HepG2 (cell line): ENCODE results near the gene FGD4. TPM values are rescaled to one million over a fixed set of nuclear protein-coding genes. Genes with fewer than 3 reads are reported as not detected.

Experiments
- ATAC-seq: fragments of 200-7000 bp; cut with Tn5 transposase; 3 replicates; pipeline ENCODE4 v1.9.1; 2020; ENCODE audit warnings: mild to moderate bottlenecking, moderate library complexity
- BruUV-seq: library from RNA; stranded (reverse); fragments of 400-500 nt; replicated peaks from 2 replicates; lab custom pipeline; 2021; lab: Mats Ljungman, UMichigan
- CTCF ChIA-PET: fragments of 300-600 bp; formaldehyde crosslinking; extraction: SDS; loops from one replicate; lab custom pipeline; 2021; ENCODE audit warnings: low total read pairs, inconsistent platforms, low intra/inter-chr PET ratio; lab: Yijun Ruan, JAX
- POLR2A ChIA-PET: fragments of 350-600 bp; sonication (Branson Sonifier 250); formaldehyde crosslinking; loops from one replicate; lab custom pipeline; 2020; ENCODE audit warnings: antibody characterized with exemption, inconsistent platforms; lab: Yijun Ruan, JAX
- DNase-seq: peaks from one replicate; pipeline ENCODE4 v3.0.0-alpha.2; 2015; ENCODE audit warnings: low spot score
- FAIRE-seq: peaks from 3 replicates; lab custom pipeline; 2011; peaks lifted over from hg19 to GRCh38; lab: Jason Lieb, UNC
- H2AFZ ChIP-seq: one replicate; pipeline ENCODE4 v1.6.1; 2011; ENCODE audit warnings: low read length, inconsistent platforms
- H3K27ac ChIP-seq: fragments of 300-600 bp; 3 replicates; pipeline ENCODE4 v1.8.0; 2011; ENCODE audit warnings: mixed run types, mild to moderate bottlenecking, mixed read lengths, low read length, inconsistent platforms; ENCODE audit not compliant: insufficient read depth; ENCODE audit errors: extremely low read length
- H3K27me3 ChIP-seq, 2 experiments: fragments of 200-600 bp in 1 of 2; 2 replicates in 1 of 2; 3 replicates in 1 of 2; pipeline versions ENCODE4 v1.6.0 to v1.8.0; 2011; ENCODE audit warnings: low read length in 2 of 2, mild to moderate bottlenecking in 2 of 2, moderate library complexity in 2 of 2, inconsistent platforms in 1 of 2; ENCODE audit not compliant: insufficient read depth in 2 of 2, control insufficient read depth in 1 of 2
- H3K36me3 ChIP-seq, 2 experiments: fragments of 200-600 bp in 1 of 2; replicated peaks in 1 of 2; 2 replicates in 1 of 2; 3 replicates in 1 of 2; pipeline versions ENCODE4 v1.5.1 to v1.8.0; 2011; ENCODE audit warnings: low read length in 2 of 2, inconsistent platforms in 1 of 2; ENCODE audit not compliant: insufficient read depth in 2 of 2, control insufficient read depth in 1 of 2
- H3K4me1 ChIP-seq: 2 replicates; pipeline ENCODE4 v1.5.1; 2012; ENCODE audit warnings: low read length, inconsistent platforms; ENCODE audit not compliant: insufficient read depth
- H3K4me2 ChIP-seq: 2 replicates; pipeline ENCODE4 v1.6.0; 2011; ENCODE audit warnings: low read depth, low read length, inconsistent platforms
- H3K4me3 ChIP-seq, 3 experiments: fragments of 200-600 bp in 1 of 3; sonication (generic), shearing (Covaris generic) in 1 of 3; replicated peaks in 1 of 3; 2 replicates each; pipeline ENCODE4 v1.5.1; 2011 to 2016; ENCODE audit warnings: low read length in 3 of 3, inconsistent platforms in 2 of 3, low read depth in 2 of 3, mild to moderate bottlenecking in 2 of 3, control low read depth in 1 of 3, mixed read lengths in 1 of 3; ENCODE audit not compliant: insufficient read depth in 1 of 3
- H3K79me2 ChIP-seq: one replicate; pipeline ENCODE4 v1.6.1; 2011; ENCODE audit warnings: low read length, inconsistent platforms; ENCODE audit not compliant: insufficient read depth
- H3K9ac ChIP-seq: 2 replicates; pipeline ENCODE4 v1.6.0; 2011; ENCODE audit warnings: mild to moderate bottlenecking, low read depth, low read length, inconsistent platforms; ENCODE audit not compliant: insufficient read depth
- H3K9me3 ChIP-seq: 2 replicates; pipeline ENCODE4 v1.5.1; 2012; ENCODE audit warnings: mild to moderate bottlenecking, low read length
- H4K20me1 ChIP-seq: 2 replicates; pipeline ENCODE4 v1.6.0; 2011; ENCODE audit warnings: inconsistent platforms, mild to moderate bottlenecking, low read length, moderate library complexity; ENCODE audit not compliant: insufficient read depth
- CAMTA2 ChIP-seq: sonication (generic); formaldehyde crosslinking; IDR thresholded peaks from 2 replicates; pipeline ENCODE4 v1.4.0; 2020; ENCODE audit warnings: mild to moderate bottlenecking, missing genetic modification reagents, borderline replicate concordance
- CENPX ChIP-seq: sonication (generic); formaldehyde crosslinking; IDR thresholded peaks from 2 replicates; pipeline ENCODE4 v1.9.0; 2021; ENCODE audit warnings: mild to moderate bottlenecking, missing genetic modification reagents, moderate library complexity
- KLF16 ChIP-seq, 2 experiments: sonication (generic) in 1 of 2; formaldehyde crosslinking in 1 of 2; IDR thresholded peaks; 2 replicates each; pipeline versions ENCODE4 v1.6.1 to v1.8.0; 2016 to 2023; ENCODE audit warnings: missing genetic modification reagents in 2 of 2, missing compliant biosample characterization in 1 of 2
- MAFK ChIP-seq, 2 experiments: IDR thresholded peaks in 1 of 2; conservative IDR thresholded peaks in 1 of 2; 2 replicates each; pipeline ENCODE4 v1.6.1; 2011; ENCODE audit warnings: improper control_type of control experiment in 2 of 2, low read length in 2 of 2
- SOX6 ChIP-seq, 2 experiments: fragments of 450-650 bp in 1 of 2; sonication (generic) in 1 of 2; formaldehyde crosslinking in 1 of 2; IDR thresholded peaks; 2 replicates each; pipeline versions ENCODE4 v1.4.0 to v1.6.1; 2017 to 2020; ENCODE audit warnings: antibody characterized with exemption in 1 of 2, mild to moderate bottlenecking in 1 of 2, missing genetic modification reagents in 1 of 2
- TBP ChIP-seq: sonication (generic); formaldehyde crosslinking; IDR thresholded peaks from 2 replicates; pipeline ENCODE4 v1.5.0; 2020; ENCODE audit warnings: missing genetic modification reagents
- YEATS4 ChIP-seq: sonication (generic); formaldehyde crosslinking; IDR thresholded peaks from 2 replicates; pipeline ENCODE4 v1.4.0; 2020; ENCODE audit warnings: missing genetic modification reagents, borderline replicate concordance
- ZNF232 ChIP-seq: sonication (generic); formaldehyde crosslinking; IDR thresholded peaks from 2 replicates; pipeline ENCODE4 v1.4.0; 2020; ENCODE audit warnings: missing genetic modification reagents, borderline replicate concordance
- ZNF234 ChIP-seq: sonication (generic); formaldehyde crosslinking; conservative IDR thresholded peaks from 2 replicates; pipeline ENCODE4 v1.5.1; 2020; ENCODE audit warnings: mild to moderate bottlenecking, missing genetic modification reagents
- WGBS: methylation state at CpG from one replicate; pipeline ENCODE4 v1.1.6; 2017; ENCODE audit warnings: low lambda C conversion rate; 5-methylcytosine and 5-hydroxymethylcytosine counted together
- in situ Hi-C: cut with HindIII; loops from 2 replicates; pipeline ENCODE4 v1.10.0; 2017; ENCODE audit warnings: low pct_unique_long_range_greater_than_20kb; ENCODE audit not compliant: extremely low pct_ligation_motif_present
- intact Hi-C: fragments of 100-400 bp; cut with micrococcal nuclease; formaldehyde crosslinking; loops from one replicate; pipeline ENCODE4 v1.10.0; 2022; ENCODE audit not compliant: unreplicated experiment
- polyA plus RNA-seq, 8 experiments: library from polyadenylated mRNA; depleted of rRNA in 3 of 8; stranded (reverse) in 7 of 8; unstranded in 1 of 8; fragments of >200 nt; fragmentation: Illumina TruSeq in 4 of 8; extraction: Trizol in 4 of 8; gene quantifications; 2 replicates each; pipeline versions ENCODE4 v1.2.1 to v1.2.3, GENCODE V29; 2011 to 2016; ENCODE audit warnings: low read depth in 4 of 8, missing spikeins in 1 of 8, mixed read lengths in 1 of 8; ENCODE audit not compliant: insufficient read depth in 1 of 8
- total RNA-seq, 5 experiments: library from RNA; depleted of rRNA; stranded (reverse); fragments of >200 nt; fragmentation: Illumina TruSeq; extraction: Trizol; gene quantifications; 2 replicates each; pipeline ENCODE4 v1.2.3, GENCODE V29; 2016; ENCODE audit warnings: low read depth in 1 of 5
- TF ChIP-seq, protein P1 (sequence below): sonication (generic); formaldehyde crosslinking; IDR thresholded peaks from 2 replicates; pipeline ENCODE4 v1.5.1; 2020; ENCODE audit warnings: missing genetic modification reagents, mild to moderate bottlenecking, borderline replicate concordance
- TF ChIP-seq, protein P2 (sequence below): sonication (generic); formaldehyde crosslinking; IDR thresholded peaks from 2 replicates; pipeline ENCODE4 v1.5.1; 2020; ENCODE audit warnings: missing genetic modification reagents, mild to moderate bottlenecking, borderline replicate concordance

Gene FGD4
- total and polyA plus RNA-seq, 2 of the 13 experiments (the other 11 are each of a cell fraction or from before 2014, with no cell fraction given) = 4.6 to 6.6 TPM

DNA sequence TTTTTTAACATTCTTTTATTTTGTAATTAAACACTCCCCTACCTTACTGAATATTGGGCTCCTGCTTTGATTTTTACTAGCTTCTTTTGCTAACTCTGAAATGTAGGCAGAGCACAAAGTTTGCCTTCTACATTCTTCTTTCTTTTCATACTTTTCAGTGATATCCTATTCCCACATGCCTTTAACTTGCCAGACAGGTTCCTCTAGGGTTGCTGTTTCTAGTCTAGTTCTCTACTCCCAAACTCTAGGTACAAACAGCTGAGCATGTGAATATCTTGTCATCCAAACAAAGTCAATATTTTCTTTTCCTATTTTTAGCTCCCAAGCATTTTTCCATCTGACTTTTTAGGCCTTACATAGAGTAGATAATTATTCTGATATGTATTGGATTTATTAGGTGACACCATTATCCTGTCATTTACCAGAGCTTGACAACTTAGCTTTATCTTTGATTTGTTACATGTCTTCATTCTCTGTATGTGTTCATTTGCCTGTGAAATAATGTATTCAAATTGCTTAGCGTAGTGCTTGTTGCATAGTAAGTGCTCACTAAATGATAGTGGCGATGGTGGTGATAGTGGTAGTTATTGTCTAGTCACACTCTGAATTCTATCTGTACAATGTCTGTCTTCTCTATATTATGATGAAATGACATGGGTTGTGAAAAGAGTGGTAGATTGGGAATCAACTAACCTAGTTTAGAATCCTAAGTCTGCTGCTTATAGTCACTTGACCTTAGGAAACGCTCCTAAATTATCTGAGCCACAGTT lies 206.2 kb downstream of the FGD4 start:
- Histone ChIP-seq H2AFZ (no peak overlapping the region), H3K4me1 (peaks cover 10% of the 10 kb centered on the region), H3K4me2 (no peak overlapping the region), H3K27ac (no peak overlapping the region), H3K79me2 (no peaks in the 10 kb centered on the region), H4K20me1 (no peaks in the 10 kb centered on the region), H3K36me3 (peaks cover 3 to 49% of the 10 kb centered on the region in 2 experiments), H3K4me3 (no peak overlapping the region), H3K9ac (no peak overlapping the region), H3K9me3 (no peaks in the 10 kb centered on the region), H3K27me3 (no peaks in the 10 kb centered on the region)
- ChIA-PET POLR2A (no interaction called here), CTCF (no interaction called here)
- in situ Hi-C loops = no loop called here
- no TSS peak for BruUV-seq
- intact Hi-C loops = no loop called here
- no peak for DNase-seq
- FAIRE-seq = no peak
- WGBS = 97% methylated on average over 3 of the region's 3 CpGs
- TF ChIP-seq MAFK (conservative IDR thresholded peaks at IDR 0.05 in 1 of 2, IDR thresholded peaks at IDR 0.05 in 1 of 2; ENCODE audit: low read length in 2 of 2) = no peak
- TF ChIP-seq ZNF234 (CRISPR knock-in tag) = no peak
- TF ChIP-seq CAMTA2 (CRISPR knock-in tag) = no peak
- TF ChIP-seq ZNF232 (CRISPR knock-in tag) = no peak
- TF ChIP-seq YEATS4 = no peak
- TF ChIP-seq, protein P1, sequence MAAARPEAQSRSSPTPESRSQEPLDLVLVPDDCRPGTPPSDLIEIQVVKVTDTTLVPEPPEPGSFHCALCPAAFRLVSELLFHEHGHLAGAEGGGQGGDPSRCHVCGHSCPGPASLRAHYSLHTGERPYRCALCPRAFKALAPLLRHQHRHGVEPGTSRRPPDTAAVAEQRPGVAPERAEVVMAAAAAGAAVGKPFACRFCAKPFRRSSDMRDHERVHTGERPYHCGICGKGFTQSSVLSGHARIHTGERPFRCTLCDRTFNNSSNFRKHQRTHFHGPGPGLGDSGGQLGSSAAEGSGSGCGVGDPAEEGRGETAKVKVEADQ = no peak
- TF ChIP-seq, protein P2, sequence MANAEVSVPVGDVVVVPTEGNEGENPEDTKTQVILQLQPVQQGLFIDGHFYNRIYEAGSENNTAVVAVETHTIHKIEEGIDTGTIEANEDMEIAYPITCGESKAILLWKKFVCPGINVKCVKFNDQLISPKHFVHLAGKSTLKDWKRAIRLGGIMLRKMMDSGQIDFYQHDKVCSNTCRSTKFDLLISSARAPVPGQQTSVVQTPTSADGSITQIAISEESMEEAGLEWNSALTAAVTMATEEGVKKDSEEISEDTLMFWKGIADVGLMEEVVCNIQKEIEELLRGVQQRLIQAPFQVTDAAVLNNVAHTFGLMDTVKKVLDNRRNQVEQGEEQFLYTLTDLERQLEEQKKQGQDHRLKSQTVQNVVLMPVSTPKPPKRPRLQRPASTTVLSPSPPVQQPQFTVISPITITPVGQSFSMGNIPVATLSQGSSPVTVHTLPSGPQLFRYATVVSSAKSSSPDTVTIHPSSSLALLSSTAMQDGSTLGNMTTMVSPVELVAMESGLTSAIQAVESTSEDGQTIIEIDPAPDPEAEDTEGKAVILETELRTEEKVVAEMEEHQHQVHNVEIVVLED (CRISPR knock-in tag) = no peak
- no peak for TF ChIP-seq TBP (CRISPR knock-in tag)
- no peak for TF ChIP-seq CENPX
- no peak for TF ChIP-seq SOX6 (IDR thresholded peaks at IDR 0.05)
- no peak for TF ChIP-seq SOX6 (CRISPR knock-in tag; IDR thresholded peaks at IDR 0.05)
- TF ChIP-seq KLF16 (CRISPR knock-in tag; IDR thresholded peaks at IDR 0.05) = no peak
- no peak for ATAC-seq
